ENCODE results near the gene P2RY2.

Gene P2RY2

DNA sequence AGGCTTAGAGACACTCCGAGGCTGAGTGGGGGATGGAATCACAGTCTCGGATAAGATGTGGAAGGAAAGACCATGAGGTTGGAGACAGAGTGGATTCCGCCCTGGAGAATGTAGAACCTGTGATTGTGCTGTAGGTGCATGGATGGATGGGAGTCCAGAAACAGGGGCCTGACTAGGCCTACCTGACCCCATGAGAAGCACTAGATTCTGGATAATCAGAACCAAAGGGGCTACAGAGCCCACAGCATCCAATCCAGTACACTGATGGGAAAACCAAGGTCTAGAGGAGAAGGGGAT lies 43.6 kb upstream of the P2RY2 start:
- POLR2A ChIA-PET = no interaction called here

GRCh38 chr11:73175551-73176144 lies 42.4 kb upstream of the P2RY2 start:
- WGBS (ENCODE audit: insufficient coverage) = 70% methylated on average over 5 of the region's 5 CpGs
- Histone ChIP-seq H3K4me1 (ENCODE audit: control extremely low read depth in 1 of 4, control insufficient read depth in 4 of 4, insufficient read depth in 4 of 4, low read length in 3 of 4) (peaks cover 0 to 21% (median 17%) of the 10 kb centered on the region in 4 experiments), H3K27me3 (replicated peaks in 2 of 5; ENCODE audit: control insufficient read depth in 4 of 5, insufficient read depth in 5 of 5, low read length in 4 of 5) (no peaks in the 10 kb centered on the region), H3K27ac (ENCODE audit: insufficient read depth in 1 of 2, low read depth in 1 of 2, low read length in 2 of 2, poor library complexity in 1 of 2, severe bottlenecking in 2 of 2) (no peak overlapping the region), H3K36me3 (ENCODE audit: control insufficient read depth in 4 of 4, insufficient read depth in 4 of 4, low read length in 3 of 4) (no peaks in the 10 kb centered on the region), H3K9me3 (ENCODE audit: control extremely low read depth in 1 of 5, control insufficient read depth in 4 of 5, insufficient read depth in 2 of 5, low read depth in 1 of 5, low read length in 4 of 5) (no peaks in the 10 kb centered on the region), H3K4me3 (ENCODE audit: control insufficient read depth in 1 of 7, extremely low read depth in 1 of 7, insufficient read depth in 4 of 7, low read depth in 2 of 7, low read length in 6 of 7) (no peak overlapping the region)
- ChIA-PET CTCF (interaction anchor here (0.7 to 8.7 kb wide), 8 partner anchors 12 to 347 kb away, joined by 3 to 108 read pairs (median 32); partner anchors contain the start of gene FCHSD2), POLR2A (interaction anchor here (0.6 to 2.9 kb wide), 2 partner anchors 20 to 33 kb away, joined by 7 to 37 read pairs; partner anchors contain the start of gene FCHSD2)
- DNase-seq = no peak

More for the DNA sequence above, 43.6 kb upstream of the P2RY2 start:
- Histone ChIP-seq H3K27me3 (replicated peaks in 2 of 5; ENCODE audit: control insufficient read depth in 4 of 5, insufficient read depth in 5 of 5, low read length in 4 of 5) (no peaks in the 10 kb centered on the region), H3K27ac (ENCODE audit: insufficient read depth in 1 of 2, low read depth in 1 of 2, low read length in 2 of 2, poor library complexity in 1 of 2, severe bottlenecking in 2 of 2) (no peak overlapping the region), H3K9me3 (ENCODE audit: control extremely low read depth in 1 of 5, control insufficient read depth in 4 of 5, insufficient read depth in 2 of 5, low read depth in 1 of 5, low read length in 4 of 5) (no peaks in the 10 kb centered on the region), H3K4me1 (ENCODE audit: control extremely low read depth in 1 of 4, control insufficient read depth in 4 of 4, insufficient read depth in 4 of 4, low read length in 3 of 4) (peaks cover 0 to 30% (median 17%) of the 10 kb centered on the region in 4 experiments), H3K36me3 (ENCODE audit: control insufficient read depth in 4 of 4, insufficient read depth in 4 of 4, low read length in 3 of 4) (no peaks in the 10 kb centered on the region), H3K4me3 (ENCODE audit: control insufficient read depth in 1 of 7, extremely low read depth in 1 of 7, insufficient read depth in 4 of 7, low read depth in 2 of 7, low read length in 6 of 7) (no peak overlapping the region)
- DNase-seq = no peak
- 94% methylated on average over 3 of the region's 3 CpGs for WGBS (ENCODE audit: insufficient coverage)
- CTCF ChIA-PET = interaction anchor here (0.9 to 8.7 kb wide), 3 partner anchors 10 to 340 kb away, joined by 3 to 108 read pairs (median 5); partner anchors contain the start of gene FCHSD2

GRCh38 chr11:73176145-73176873 lies 41.8 kb upstream of the P2RY2 start:
- ChIA-PET POLR2A (interaction anchor here (0.6 to 2.9 kb wide), 2 partner anchors 20 to 34 kb away, joined by 7 to 37 read pairs; partner anchors contain the start of gene FCHSD2), CTCF (interaction anchor here (0.7 to 8.7 kb wide), 13 partner anchors 11 to 451 kb away, joined by 3 to 108 read pairs (median 15); partner anchors contain the start of gene FCHSD2)
- no peak for DNase-seq
- no peaks in the 10 kb centered on the region for H3K27me3 ChIP-seq (replicated peaks in 2 of 5; ENCODE audit: control insufficient read depth in 4 of 5, insufficient read depth in 5 of 5, low read length in 4 of 5)
- H3K4me3 ChIP-seq (ENCODE audit: control insufficient read depth in 1 of 7, extremely low read depth in 1 of 7, insufficient read depth in 4 of 7, low read depth in 2 of 7, low read length in 6 of 7) = no peak overlapping the region
- H3K4me1 ChIP-seq (ENCODE audit: control extremely low read depth in 1 of 4, control insufficient read depth in 4 of 4, insufficient read depth in 4 of 4, low read length in 3 of 4) = peaks cover 0 to 21% (median 17%) of the 10 kb centered on the region in 4 experiments
- H3K27ac ChIP-seq (ENCODE audit: insufficient read depth in 1 of 2, low read depth in 1 of 2, low read length in 2 of 2, poor library complexity in 1 of 2, severe bottlenecking in 2 of 2) = no peak overlapping the region
- no peaks in the 10 kb centered on the region for H3K9me3 ChIP-seq (ENCODE audit: control extremely low read depth in 1 of 5, control insufficient read depth in 4 of 5, insufficient read depth in 2 of 5, low read depth in 1 of 5, low read length in 4 of 5)
- WGBS (ENCODE audit: insufficient coverage) = 96% methylated on average over 4 of the region's 5 CpGs
- H3K36me3 ChIP-seq (ENCODE audit: control insufficient read depth in 4 of 4, insufficient read depth in 4 of 4, low read length in 3 of 4) = no peaks in the 10 kb centered on the region

- ChIA-PET CTCF (interaction anchor here (0.8 to 8.7 kb wide), 21 partner anchors 11 to 453 kb away, joined by 3 to 108 read pairs (median 8); partner anchors contain the start of gene FCHSD2), POLR2A (interaction anchor here (2.9 kb wide), 1 partner anchor 34 kb away, joined by 37 read pairs; the partner anchor contains the start of gene FCHSD2)
- peaks cover 0 to 21% (median 17%) of the 10 kb centered on the region in 4 experiments for H3K4me1 ChIP-seq (ENCODE audit: control extremely low read depth in 1 of 4, control insufficient read depth in 4 of 4, insufficient read depth in 4 of 4, low read length in 3 of 4)
- WGBS (ENCODE audit: insufficient coverage) = no CpG with 5 or more reads among the region's 1 CpG
- DNase-seq = no peak
- no peak overlapping the region for H3K4me3 ChIP-seq (ENCODE audit: control insufficient read depth in 1 of 7, extremely low read depth in 1 of 7, insufficient read depth in 4 of 7, low read depth in 2 of 7, low read length in 6 of 7)
- no peak overlapping the region for H3K27ac ChIP-seq (ENCODE audit: insufficient read depth in 1 of 2, low read depth in 1 of 2, low read length in 2 of 2, poor library complexity in 1 of 2, severe bottlenecking in 2 of 2)
- no peaks in the 10 kb centered on the region for H3K27me3 ChIP-seq (replicated peaks in 2 of 5; ENCODE audit: control insufficient read depth in 4 of 5, insufficient read depth in 5 of 5, low read length in 4 of 5)
- H3K9me3 ChIP-seq (ENCODE audit: control extremely low read depth in 1 of 5, control insufficient read depth in 4 of 5, insufficient read depth in 2 of 5, low read depth in 1 of 5, low read length in 4 of 5) = no peaks in the 10 kb centered on the region
- no peaks in the 10 kb centered on the region for H3K36me3 ChIP-seq (ENCODE audit: control insufficient read depth in 4 of 4, insufficient read depth in 4 of 4, low read length in 3 of 4)
These were observed 41.3 kb upstream of the P2RY2 start for GRCh38 chr11:73176874-73177155.

DNA sequence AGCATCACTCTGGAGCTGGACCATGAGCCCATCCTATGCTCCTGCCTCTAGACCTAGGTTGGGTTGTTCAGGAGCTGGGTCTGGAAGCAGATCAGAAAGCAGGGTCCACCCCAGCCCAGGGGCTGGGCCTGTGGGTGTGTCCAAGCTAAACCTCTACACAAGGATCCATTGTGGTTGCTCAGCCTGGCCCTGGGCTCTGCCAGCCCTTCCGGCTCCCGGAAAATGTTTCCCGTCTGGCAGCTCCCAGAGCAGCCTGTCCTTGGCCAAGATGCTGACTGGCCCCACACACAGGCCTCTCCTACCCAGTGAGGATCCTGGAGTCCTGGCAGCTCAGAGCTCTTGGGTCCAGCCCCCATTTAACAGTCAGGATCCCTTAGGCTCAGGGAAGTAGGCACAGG lies 40.7 kb upstream of the P2RY2 start:
- H3K36me3 ChIP-seq (ENCODE audit: control insufficient read depth in 4 of 4, insufficient read depth in 4 of 4, low read length in 3 of 4) = no peaks in the 10 kb centered on the region
- H3K27ac ChIP-seq (ENCODE audit: insufficient read depth in 1 of 2, low read depth in 1 of 2, low read length in 2 of 2, poor library complexity in 1 of 2, severe bottlenecking in 2 of 2) = peak overlapping the region in 1 of 2 experiments; percentile 35
- no peaks in the 10 kb centered on the region for H3K27me3 ChIP-seq (replicated peaks in 2 of 5; ENCODE audit: control insufficient read depth in 4 of 5, insufficient read depth in 5 of 5, low read length in 4 of 5)
- no peak overlapping the region for H3K4me3 ChIP-seq (ENCODE audit: control insufficient read depth in 1 of 7, extremely low read depth in 1 of 7, insufficient read depth in 4 of 7, low read depth in 2 of 7, low read length in 6 of 7)
- CTCF ChIA-PET = interaction anchor here (0.7 to 8.7 kb wide), 45 partner anchors 8 to 492 kb away, joined by 3 to 108 read pairs (median 5); partner anchors contain the start of gene FCHSD2
- POLR2A ChIA-PET = interaction anchor here (0.6 to 2.9 kb wide), 4 partner anchors 31 to 253 kb away, joined by 3 to 37 read pairs (median 3); partner anchors contain the start of gene FCHSD2
- peaks cover 0 to 21% (median 17%) of the 10 kb centered on the region in 4 experiments for H3K4me1 ChIP-seq (ENCODE audit: control extremely low read depth in 1 of 4, control insufficient read depth in 4 of 4, insufficient read depth in 4 of 4, low read length in 3 of 4)
- DNase-seq = no peak
- H3K9me3 ChIP-seq (ENCODE audit: control extremely low read depth in 1 of 5, control insufficient read depth in 4 of 5, insufficient read depth in 2 of 5, low read depth in 1 of 5, low read length in 4 of 5) = no peaks in the 10 kb centered on the region
- WGBS (ENCODE audit: insufficient coverage) = 83% methylated on average over 3 of the region's 3 CpGs

DNA sequence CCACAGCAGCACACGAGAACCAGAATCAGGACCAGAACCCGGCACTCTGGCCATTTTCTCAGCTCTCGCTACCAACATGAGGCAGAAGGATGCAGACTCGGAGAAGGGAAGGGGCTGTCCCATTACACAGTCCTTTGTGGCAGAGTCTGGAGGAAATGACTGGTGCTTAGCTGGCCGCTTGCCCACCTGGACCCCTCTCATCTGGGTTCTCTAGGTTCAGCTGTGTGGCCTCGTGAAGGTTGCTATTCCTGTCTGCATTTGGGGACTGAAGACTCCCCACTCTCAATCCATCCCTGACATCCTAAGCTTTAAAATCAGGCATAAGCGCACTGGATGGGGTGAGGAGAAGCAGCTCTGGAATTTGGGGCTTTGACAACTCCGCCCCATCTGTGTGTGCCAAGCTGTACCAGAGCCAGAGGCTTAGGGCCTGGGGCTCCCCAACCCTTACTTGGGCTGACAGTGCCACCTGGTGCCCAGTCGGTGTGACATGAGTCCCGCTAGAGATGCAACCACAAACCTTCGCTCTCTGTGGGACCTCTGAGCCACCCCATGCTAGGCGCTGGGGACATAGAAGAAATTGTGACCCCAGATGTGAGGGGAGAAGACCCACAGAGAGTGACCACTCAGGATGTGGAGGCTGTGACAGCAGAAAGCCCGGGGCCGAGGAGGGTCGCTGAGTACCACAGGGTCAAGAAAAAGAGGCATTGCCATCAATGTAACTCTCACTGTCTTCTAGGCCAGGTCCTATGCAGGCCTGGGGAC lies 40.1 kb upstream of the P2RY2 start:
- H3K36me3 ChIP-seq (ENCODE audit: control insufficient read depth in 4 of 4, insufficient read depth in 4 of 4, low read length in 3 of 4) = no peaks in the 10 kb centered on the region
- no peaks in the 10 kb centered on the region for H3K9me3 ChIP-seq (ENCODE audit: control extremely low read depth in 1 of 5, control insufficient read depth in 4 of 5, insufficient read depth in 2 of 5, low read depth in 1 of 5, low read length in 4 of 5)
- peak; percentile 85 to 92 (median 91) for DNase-seq
- peak overlapping the region in 2 of 7 experiments; percentile 20 to 23 for H3K4me3 ChIP-seq (ENCODE audit: control insufficient read depth in 1 of 7, extremely low read depth in 1 of 7, insufficient read depth in 4 of 7, low read depth in 2 of 7, low read length in 6 of 7)
- H3K27ac ChIP-seq (ENCODE audit: insufficient read depth in 1 of 2, low read depth in 1 of 2, low read length in 2 of 2, poor library complexity in 1 of 2, severe bottlenecking in 2 of 2) = peak overlapping the region in 1 of 2 experiments; percentile 35
- CTCF ChIA-PET = interaction anchor here (0.6 to 8.7 kb wide), 55 partner anchors 9 to 587 kb away, joined by 3 to 108 read pairs (median 4); partner anchors contain the start of gene FCHSD2
- H3K27me3 ChIP-seq (replicated peaks in 2 of 5; ENCODE audit: control insufficient read depth in 4 of 5, insufficient read depth in 5 of 5, low read length in 4 of 5) = no peaks in the 10 kb centered on the region
- POLR2A ChIA-PET = interaction anchor here (0.6 to 2.9 kb wide), 4 partner anchors 32 to 253 kb away, joined by 3 to 37 read pairs (median 3); partner anchors contain the start of gene FCHSD2
- peaks cover 0 to 25% (median 17%) of the 10 kb centered on the region in 4 experiments for H3K4me1 ChIP-seq (ENCODE audit: control extremely low read depth in 1 of 4, control insufficient read depth in 4 of 4, insufficient read depth in 4 of 4, low read length in 3 of 4)
- 25% methylated on average over 12 of the region's 15 CpGs for WGBS (ENCODE audit: insufficient coverage)
